ENCODE data around the gene C2CD4B. TPM values are rescaled to one million over a fixed set of nuclear protein-coding genes. Genes with fewer than 3 reads are reported as not detected.

The C2CD4B gene
- total and polyA plus RNA-seq, 2 experiments from 2014 or later, result not detected

GRCh38 chr15:62173215-62173614 is 8.1 kb upstream of the C2CD4B start:
- Histone ChIP-seq H3K4me1 (ENCODE audit: insufficient read depth) (no peaks in the 10 kb centered on the region), H3F3A (ENCODE audit: insufficient read depth) (no peaks in the 10 kb centered on the region), H3K27me3 (replicated peaks; ENCODE audit: insufficient read depth) (no peaks in the 10 kb centered on the region), H4K20me1 (ENCODE audit: insufficient read depth) (no peaks in the 10 kb centered on the region), H3K9ac (no peak overlapping the region), H3K9me3 (ENCODE audit: low read depth) (no peaks in the 10 kb centered on the region), H3K27ac (no peak overlapping the region), H2AFZ (no peak overlapping the region), H3K4me2 (ENCODE audit: unreplicated experiment) (no peak overlapping the region), H3K4me3 (no peak overlapping the region), H3K9me2 (ENCODE audit: insufficient read depth) (no peaks in the 10 kb centered on the region), H3K79me2 (ENCODE audit: insufficient read depth) (no peaks in the 10 kb centered on the region), H3K36me3 (ENCODE audit: low read depth) (no peaks in the 10 kb centered on the region)
- in situ Hi-C loops (cut with MboI), result no loop called here
- TF ChIP-seq EZH2 (IDR thresholded peaks at IDR 0.05; ENCODE audit: insufficient read depth, poor library complexity, severe bottlenecking), result no peak
- TF ChIP-seq EZH2phosphoT487 (IDR thresholded peaks at IDR 0.05; ENCODE audit: insufficient read depth, low read depth), result no peak
- DNase-seq, result peak; percentile 29
- WGBS, 2 experiments (ENCODE audit: low coverage in 1 of 2, low lambda C conversion rate in 2 of 2, missing lambda C conversion rate in 2 of 2), result 61 to 66% methylated on average over 5 of the region's 5 CpGs

DNA sequence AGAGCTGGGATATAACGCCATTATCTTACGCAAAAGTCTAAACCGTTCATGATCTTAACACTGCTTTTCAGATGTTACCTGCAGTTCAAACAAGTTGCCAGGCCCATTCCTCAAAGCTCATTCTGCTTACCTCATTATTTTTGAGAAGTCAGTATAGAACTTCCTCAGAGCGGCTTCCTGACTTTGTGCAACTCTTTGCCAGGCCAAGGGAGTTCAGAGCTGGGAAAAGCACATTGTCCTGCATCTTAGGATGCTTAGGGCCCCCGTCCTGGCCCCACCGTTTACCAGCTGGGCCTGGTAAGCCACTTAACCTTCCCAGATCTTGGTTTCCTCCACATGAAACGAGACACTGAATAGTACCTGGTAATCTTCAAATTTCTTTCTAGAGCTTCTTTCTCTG is 6.8 kb upstream of the C2CD4B start:
- in situ Hi-C loops (cut with MboI), result no loop called here
- Histone ChIP-seq H3K36me3 (ENCODE audit: low read depth) (no peaks in the 10 kb centered on the region), H3K79me2 (ENCODE audit: insufficient read depth) (no peaks in the 10 kb centered on the region), H3K9me3 (ENCODE audit: low read depth) (no peaks in the 10 kb centered on the region), H2AFZ (no peak overlapping the region), H3F3A (ENCODE audit: insufficient read depth) (no peaks in the 10 kb centered on the region), H3K9ac (no peak overlapping the region), H3K27ac (no peak overlapping the region), H3K27me3 (replicated peaks; ENCODE audit: insufficient read depth) (no peaks in the 10 kb centered on the region), H3K4me1 (ENCODE audit: insufficient read depth) (no peaks in the 10 kb centered on the region), H4K20me1 (ENCODE audit: insufficient read depth) (no peaks in the 10 kb centered on the region), H3K4me2 (ENCODE audit: unreplicated experiment) (no peak overlapping the region), H3K9me2 (ENCODE audit: insufficient read depth) (no peaks in the 10 kb centered on the region), H3K4me3 (no peak overlapping the region)
- no peak for DNase-seq
- no peak for TF ChIP-seq EZH2 (IDR thresholded peaks at IDR 0.05; ENCODE audit: insufficient read depth, poor library complexity, severe bottlenecking)
- WGBS, 2 experiments (ENCODE audit: low coverage in 1 of 2, low lambda C conversion rate in 2 of 2, missing lambda C conversion rate in 2 of 2), result 68 to 78% methylated on average over 7 of the region's 7 CpGs

GRCh38 chr15:62165793-62166375 is 799 bp upstream of the C2CD4B start:
- H2AFZ ChIP-seq, result no peak overlapping the region
- peaks cover 41% of the 10 kb centered on the region for H3K27me3 ChIP-seq (replicated peaks; ENCODE audit: insufficient read depth)
- WGBS, 2 experiments (ENCODE audit: low coverage in 1 of 2, low lambda C conversion rate in 2 of 2, missing lambda C conversion rate in 2 of 2), result 90% methylated on average over 11 of the region's 11 CpGs
- no peaks in the 10 kb centered on the region for H3K9me3 ChIP-seq (ENCODE audit: low read depth)
- TF ChIP-seq EZH2 (IDR thresholded peaks at IDR 0.05; ENCODE audit: insufficient read depth, poor library complexity, severe bottlenecking) (no peak), EZH2phosphoT487 (IDR thresholded peaks at IDR 0.05; ENCODE audit: insufficient read depth, low read depth) (no peak)
- H3K36me3 ChIP-seq (ENCODE audit: low read depth), result no peaks in the 10 kb centered on the region
- no peaks in the 10 kb centered on the region for H4K20me1 ChIP-seq (ENCODE audit: insufficient read depth)
- H3K4me1 ChIP-seq (ENCODE audit: insufficient read depth), result no peaks in the 10 kb centered on the region
- H3K4me3 ChIP-seq, result no peak overlapping the region
- no peak overlapping the region for H3K27ac ChIP-seq
- no peak overlapping the region for H3K4me2 ChIP-seq (ENCODE audit: unreplicated experiment)
- in situ Hi-C loops (cut with MboI), result no loop called here
- H3K79me2 ChIP-seq (ENCODE audit: insufficient read depth), result no peaks in the 10 kb centered on the region
- no peak overlapping the region for H3K9ac ChIP-seq
- no peaks in the 10 kb centered on the region for H3K9me2 ChIP-seq (ENCODE audit: insufficient read depth)
- no peaks in the 10 kb centered on the region for H3F3A ChIP-seq (ENCODE audit: insufficient read depth)
- no peak for DNase-seq

GRCh38 chr15:62164396-62165103 is 535 bp downstream of the C2CD4B start:
- Histone ChIP-seq H3K4me1 (ENCODE audit: insufficient read depth) (no peaks in the 10 kb centered on the region), H3K79me2 (ENCODE audit: insufficient read depth) (no peaks in the 10 kb centered on the region), H2AFZ (peak overlapping the region; percentile 39; the same call in 1 of the 2 replicates), H3K4me3 (peak overlapping the region; percentile 33; the same call in 1 of the 2 replicates), H3K27ac (no peak overlapping the region), H3K9ac (no peak overlapping the region), H3F3A (ENCODE audit: insufficient read depth) (no peaks in the 10 kb centered on the region), H3K4me2 (ENCODE audit: unreplicated experiment) (no peak overlapping the region), H3K27me3 (replicated peaks; ENCODE audit: insufficient read depth) (peaks cover 49% of the 10 kb centered on the region), H4K20me1 (ENCODE audit: insufficient read depth) (no peaks in the 10 kb centered on the region), H3K9me3 (ENCODE audit: low read depth) (no peaks in the 10 kb centered on the region), H3K36me3 (ENCODE audit: low read depth) (no peaks in the 10 kb centered on the region), H3K9me2 (ENCODE audit: insufficient read depth) (no peaks in the 10 kb centered on the region)
- 2 to 3% methylated on average over 47 of the region's 98 CpGs for WGBS, 2 experiments (ENCODE audit: low coverage in 1 of 2, low lambda C conversion rate in 2 of 2, missing lambda C conversion rate in 2 of 2)
- TF ChIP-seq EZH2phosphoT487 (IDR thresholded peaks at IDR 0.05; ENCODE audit: insufficient read depth, low read depth) (no peak), EZH2 (IDR thresholded peaks at IDR 0.05; ENCODE audit: insufficient read depth, poor library complexity, severe bottlenecking) (no peak)
- DNase-seq, result peak; percentile 23
- in situ Hi-C loops (cut with MboI), result no loop called here

Data from GM23248 (cell line).